Retinal pigment epithelial cell (primary cell): Measurements from ENCODE around the gene P3R3URF.

Experiments
- DNase-seq: peaks from one replicate; pipeline ENCODE4 v3.0.0-alpha.2; 2010; ENCODE audit warnings: low read depth
- H3K4me3 ChIP-seq: 2 replicates; pipeline ENCODE4 v1.5.1; 2011; ENCODE audit warnings: mild to moderate bottlenecking, low read length, control low read depth, moderate library complexity
- TF ChIP-seq, protein P1 (sequence below): conservative IDR thresholded peaks from 2 replicates; pipeline ENCODE4 v1.5.1; 2011; ENCODE audit warnings: low read depth, low read length, control low read depth, inconsistent platforms

The P3R3URF gene

DNA sequence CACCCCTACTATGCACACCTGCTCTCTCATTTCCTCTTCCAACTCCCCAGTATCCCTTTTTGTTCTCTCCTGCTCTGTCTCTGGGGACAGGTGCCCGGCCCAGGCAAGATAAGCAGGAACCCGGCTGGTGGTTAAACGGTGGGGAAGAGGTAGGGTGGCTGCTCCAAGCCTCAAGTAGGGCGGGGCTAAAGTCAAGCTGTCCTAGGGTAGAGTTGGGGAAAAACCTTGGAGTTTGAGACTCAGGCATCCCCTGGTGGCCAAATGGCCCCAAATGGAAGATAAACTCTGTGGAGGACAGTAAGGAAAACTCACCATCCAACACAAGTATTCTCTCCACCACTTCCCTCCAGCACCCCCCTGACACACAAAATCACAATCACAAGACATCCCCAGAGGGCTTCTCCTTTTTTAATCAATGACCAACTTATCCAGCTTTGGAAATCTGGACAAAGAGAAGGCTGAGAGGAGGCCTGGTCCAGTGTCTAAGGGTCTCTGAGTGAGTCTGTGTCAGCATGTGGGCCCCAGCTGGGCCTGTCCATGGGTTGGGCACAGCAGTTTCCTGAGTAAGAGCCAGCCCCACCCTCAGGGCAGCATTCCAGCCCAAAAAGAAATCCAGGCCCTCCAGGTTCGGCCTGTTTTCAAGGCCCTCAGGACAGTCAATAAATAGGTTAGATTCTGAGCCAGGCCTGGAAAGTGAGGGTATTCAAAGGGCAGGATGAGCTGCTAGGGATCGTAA, 12.2 kb upstream of the P3R3URF start:
- H3K4me3 ChIP-seq, result no peak overlapping the region
- no peak for DNase-seq
- TF ChIP-seq, protein P1, sequence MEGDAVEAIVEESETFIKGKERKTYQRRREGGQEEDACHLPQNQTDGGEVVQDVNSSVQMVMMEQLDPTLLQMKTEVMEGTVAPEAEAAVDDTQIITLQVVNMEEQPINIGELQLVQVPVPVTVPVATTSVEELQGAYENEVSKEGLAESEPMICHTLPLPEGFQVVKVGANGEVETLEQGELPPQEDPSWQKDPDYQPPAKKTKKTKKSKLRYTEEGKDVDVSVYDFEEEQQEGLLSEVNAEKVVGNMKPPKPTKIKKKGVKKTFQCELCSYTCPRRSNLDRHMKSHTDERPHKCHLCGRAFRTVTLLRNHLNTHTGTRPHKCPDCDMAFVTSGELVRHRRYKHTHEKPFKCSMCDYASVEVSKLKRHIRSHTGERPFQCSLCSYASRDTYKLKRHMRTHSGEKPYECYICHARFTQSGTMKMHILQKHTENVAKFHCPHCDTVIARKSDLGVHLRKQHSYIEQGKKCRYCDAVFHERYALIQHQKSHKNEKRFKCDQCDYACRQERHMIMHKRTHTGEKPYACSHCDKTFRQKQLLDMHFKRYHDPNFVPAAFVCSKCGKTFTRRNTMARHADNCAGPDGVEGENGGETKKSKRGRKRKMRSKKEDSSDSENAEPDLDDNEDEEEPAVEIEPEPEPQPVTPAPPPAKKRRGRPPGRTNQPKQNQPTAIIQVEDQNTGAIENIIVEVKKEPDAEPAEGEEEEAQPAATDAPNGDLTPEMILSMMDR, result peak; percentile 22

DNA sequence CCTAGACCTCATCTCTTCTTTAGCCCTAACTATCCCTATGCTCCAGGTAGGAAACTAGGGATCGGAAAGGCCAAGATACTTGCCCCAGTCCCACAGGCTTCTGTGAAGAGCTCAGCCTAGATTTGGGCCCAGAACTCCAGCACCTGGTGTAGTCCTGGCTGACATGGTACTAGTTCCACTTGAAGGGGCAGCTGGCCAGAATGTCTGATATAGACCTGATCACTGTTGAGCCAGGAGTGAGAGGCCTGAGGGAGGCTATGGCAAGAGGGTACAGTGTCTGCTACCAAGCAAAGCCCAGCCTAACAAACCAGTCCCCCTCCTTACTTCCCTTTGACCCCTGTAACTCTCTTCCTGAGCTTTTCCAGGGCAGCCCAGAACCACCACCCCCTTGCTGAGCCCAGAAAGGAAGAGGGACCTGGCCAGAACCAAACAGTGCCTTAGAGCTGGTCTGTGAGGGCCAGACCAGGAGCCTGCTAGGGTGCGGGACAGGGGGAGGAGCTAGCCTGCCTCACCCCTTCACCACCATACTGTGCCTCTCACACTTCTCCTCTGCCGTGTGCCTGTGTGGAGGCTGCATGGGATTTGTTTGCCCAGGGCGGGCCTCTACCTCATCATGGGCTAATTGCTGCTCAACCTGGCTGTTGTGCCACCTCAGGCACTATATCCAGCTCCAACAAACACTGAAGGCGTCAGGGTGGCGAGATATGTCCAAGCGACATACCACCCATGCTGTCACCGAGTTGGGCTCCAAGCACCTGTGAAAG, 11.0 kb upstream of the P3R3URF start:
- TF ChIP-seq, protein P1, result no peak
- H3K4me3 ChIP-seq, result no peak overlapping the region
- DNase-seq, result no peak

DNA sequence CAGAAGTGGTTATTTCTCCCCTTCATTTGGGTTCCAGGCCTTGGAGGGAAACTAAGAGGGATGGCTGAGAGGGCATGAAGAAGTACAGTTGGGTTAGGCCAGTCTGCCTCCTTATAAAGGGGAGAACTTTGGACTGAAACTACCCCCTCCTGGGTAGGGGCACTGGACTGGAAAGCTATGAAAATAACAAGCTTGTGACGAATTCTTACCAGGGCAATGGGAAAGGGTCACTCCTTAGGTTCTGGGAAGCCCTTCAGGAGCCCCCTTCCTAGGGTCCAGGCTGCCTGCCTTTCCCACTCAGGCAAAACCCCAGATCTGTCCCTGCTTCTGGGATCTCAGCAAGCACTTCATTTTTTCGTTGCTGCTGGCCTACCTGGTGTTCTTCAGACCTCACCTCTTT, 9.8 kb upstream of the P3R3URF start:
- no peak for DNase-seq
- TF ChIP-seq, protein P1, result no peak
- H3K4me3 ChIP-seq, result no peak overlapping the region

DNA sequence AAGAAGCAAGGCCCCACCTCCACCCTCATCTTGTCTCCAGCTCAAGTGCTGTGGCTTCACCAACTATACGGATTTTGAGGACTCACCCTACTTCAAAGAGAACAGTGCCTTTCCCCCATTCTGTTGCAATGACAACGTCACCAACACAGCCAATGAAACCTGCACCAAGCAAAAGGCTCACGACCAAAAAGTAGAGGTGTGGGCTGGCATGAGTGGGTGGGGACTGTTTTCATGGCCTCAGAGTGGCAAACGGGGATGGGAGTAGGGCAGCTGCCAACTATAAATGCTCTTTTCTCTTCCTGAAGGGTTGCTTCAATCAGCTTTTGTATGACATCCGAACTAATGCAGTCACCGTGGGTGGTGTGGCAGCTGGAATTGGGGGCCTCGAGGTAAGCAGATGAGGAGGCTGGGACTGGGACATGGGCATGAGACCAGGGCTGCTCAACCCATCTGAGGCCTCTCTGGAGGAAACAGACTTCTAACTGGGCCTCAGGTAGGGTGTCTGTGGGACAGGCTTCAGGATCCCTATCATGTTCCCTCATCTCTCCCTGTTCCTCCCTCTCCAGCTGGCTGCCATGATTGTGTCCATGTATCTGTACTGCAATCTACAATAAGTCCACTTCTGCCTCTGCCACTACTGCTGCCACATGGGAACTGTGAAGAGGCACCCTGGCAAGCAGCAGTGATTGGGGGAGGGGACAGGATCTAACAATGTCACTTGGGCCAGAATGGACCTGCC, 8.8 kb upstream of the P3R3URF start:
- DNase-seq, result no peak

DNA sequence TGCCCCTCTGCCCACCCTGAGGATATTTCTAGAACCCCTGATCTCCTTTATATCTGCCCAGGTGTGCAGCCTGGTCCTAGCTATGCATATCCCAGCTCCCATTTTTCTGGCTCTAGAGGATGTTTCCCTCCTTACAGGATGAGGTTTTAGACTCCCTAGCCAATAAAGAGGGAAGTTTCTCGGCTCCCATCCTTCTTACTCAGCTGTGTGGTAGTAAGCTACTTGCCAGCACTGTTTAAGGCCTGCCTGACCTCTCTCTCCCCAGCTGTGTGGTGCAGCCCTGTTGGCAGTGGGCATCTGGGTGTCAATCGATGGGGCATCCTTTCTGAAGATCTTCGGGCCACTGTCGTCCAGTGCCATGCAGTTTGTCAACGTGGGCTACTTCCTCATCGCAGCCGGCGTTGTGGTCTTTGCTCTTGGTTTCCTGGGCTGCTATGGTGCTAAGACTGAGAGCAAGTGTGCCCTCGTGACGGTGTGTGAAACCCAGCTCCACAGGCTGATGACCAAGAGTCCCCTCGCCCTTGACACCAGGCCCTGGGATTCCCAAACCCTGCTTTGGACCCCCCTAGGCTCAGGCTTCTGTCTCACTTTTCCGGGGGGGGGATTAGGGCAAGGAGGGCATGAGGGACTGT, 7.8 kb upstream of the P3R3URF start:
- TF ChIP-seq, protein P1, result no peak

More for the DNA sequence above, 8.8 kb upstream of the P3R3URF start:
- TF ChIP-seq, protein P1, result no peak
- no peak overlapping the region for H3K4me3 ChIP-seq

DNA sequence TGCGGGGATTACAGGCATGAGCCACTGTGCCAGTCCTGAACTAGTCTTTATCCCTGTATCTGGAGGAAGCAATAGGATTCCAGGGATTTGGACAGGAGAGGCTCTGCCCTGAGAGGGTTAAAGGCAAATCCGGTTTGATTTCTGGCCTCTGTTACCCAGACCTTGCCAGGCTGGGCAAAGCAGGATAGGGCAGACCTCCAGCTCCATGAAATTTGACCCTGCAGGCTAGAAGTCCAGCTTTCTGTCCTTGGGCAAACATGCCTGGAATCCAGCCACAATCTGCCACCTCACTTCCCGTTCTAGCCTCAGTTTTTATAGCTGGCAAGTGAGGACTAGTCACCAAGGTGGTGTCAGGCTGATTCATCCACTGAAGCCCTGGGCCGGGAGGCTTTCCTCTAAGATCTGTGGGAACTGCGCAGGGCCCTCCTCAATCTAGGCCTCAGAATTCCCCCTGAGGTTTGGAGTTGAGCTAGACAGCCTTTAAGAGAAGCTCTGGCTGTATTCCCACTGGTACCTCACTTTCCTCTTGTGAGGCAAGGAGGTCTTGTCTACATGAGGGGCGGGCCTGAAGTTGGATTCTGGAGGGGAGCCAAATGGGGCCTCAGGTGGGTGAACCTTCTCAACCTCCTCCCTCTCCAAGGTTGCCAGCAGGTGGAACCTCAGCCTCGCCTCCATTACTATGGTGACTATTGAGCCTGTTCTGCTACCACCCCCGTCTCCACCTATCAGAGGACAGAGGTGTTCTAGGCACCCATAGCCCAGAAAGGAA, 7.0 kb upstream of the P3R3URF start:
- H3K4me3 ChIP-seq, result no peak overlapping the region
- TF ChIP-seq, protein P1, result peak; percentile 4
- peak; percentile 97 for DNase-seq

More for the DNA sequence above, 7.8 kb upstream of the P3R3URF start:
- DNase-seq, result no peak
- H3K4me3 ChIP-seq, result no peak overlapping the region
